Dendritic cell treated with granulocyte-macrophage colony-stimulating factor and Interleukin-4, amounts not matched to agents 40 ng/mL and 50 ng/mL, for 4 days (primary cell): Measurements from ENCODE around the gene NEDD4.

Source experiments
- H3K27ac Mint-ChIP-seq: one replicate; pipeline ENCODE4 v1.8.0; 2022; ENCODE audit warnings: mild to moderate bottlenecking, mixed read lengths
- H3K27me3 Mint-ChIP-seq: one replicate; pipeline ENCODE4 v1.8.0; 2022; ENCODE audit warnings: mild to moderate bottlenecking, mixed read lengths
- H3K36me3 Mint-ChIP-seq: one replicate; pipeline ENCODE4 v1.8.0; 2022; ENCODE audit warnings: low read depth, mixed read lengths
- H3K4me1 Mint-ChIP-seq: one replicate; pipeline ENCODE4 v1.8.0; 2022; ENCODE audit warnings: low read depth, mixed read lengths
- H3K4me3 Mint-ChIP-seq: one replicate; pipeline ENCODE4 v1.8.0; 2022; ENCODE audit warnings: mild to moderate bottlenecking, moderate library complexity, mixed read lengths
- H3K9me3 Mint-ChIP-seq: one replicate; pipeline ENCODE4 v1.8.0; 2022; ENCODE audit warnings: mixed read lengths
- intact Hi-C: fragments of 100-400 bp; cut with micrococcal nuclease; formaldehyde crosslinking; loops from one replicate; pipeline ENCODE4 v1.15.0; 2022

NEDD4 gene

GRCh38 chr15:55993804-55994560 is 570 bp upstream of the NEDD4 start:
- peak overlapping the region; percentile 97 for H3K4me3 Mint-ChIP-seq
- H3K27me3 Mint-ChIP-seq = peaks cover 30% of the 10 kb centered on the region
- peak overlapping the region; percentile 78 for H3K27ac Mint-ChIP-seq
- H3K36me3 Mint-ChIP-seq = peaks cover 10% of the 10 kb centered on the region
- H3K9me3 Mint-ChIP-seq = no peaks in the 10 kb centered on the region
- peaks cover 12% of the 10 kb centered on the region for H3K4me1 Mint-ChIP-seq
- intact Hi-C loops = no loop called here

- Mint-ChIP-seq H3K9me3 (no peaks in the 10 kb centered on the region), H3K27me3 (peaks cover 30% of the 10 kb centered on the region), H3K4me1 (peaks cover 12% of the 10 kb centered on the region), H3K4me3 (peak overlapping the region; percentile 97), H3K27ac (peak overlapping the region; percentile 78), H3K36me3 (peaks cover 10% of the 10 kb centered on the region)
- intact Hi-C loops = no loop called here
Measured at GRCh38 chr15:55992769-55993110, 672 bp downstream of the NEDD4 start.

GRCh38 chr15:55991802-55992768 is 1.3 kb downstream of the NEDD4 start:
- peaks cover 10% of the 10 kb centered on the region for H3K36me3 Mint-ChIP-seq
- intact Hi-C loops = no loop called here
- H3K9me3 Mint-ChIP-seq = no peaks in the 10 kb centered on the region
- H3K27ac Mint-ChIP-seq = no peak overlapping the region
- peaks cover 30% of the 10 kb centered on the region for H3K27me3 Mint-ChIP-seq
- peak overlapping the region; percentile 97 for H3K4me3 Mint-ChIP-seq
- H3K4me1 Mint-ChIP-seq = peaks cover 12% of the 10 kb centered on the region

- H3K27ac Mint-ChIP-seq = no peak overlapping the region
- H3K36me3 Mint-ChIP-seq = peaks cover 10% of the 10 kb centered on the region
- H3K4me3 Mint-ChIP-seq = no peak overlapping the region
Measured at GRCh38 chr15:55990998-55991397, 2.4 kb downstream of the NEDD4 start.

GRCh38 chr15:55990516-55990915 is 2.9 kb downstream of the NEDD4 start:
- Mint-ChIP-seq H3K4me1 (peaks cover 12% of the 10 kb centered on the region), H3K36me3 (peaks cover 10% of the 10 kb centered on the region), H3K4me3 (no peak overlapping the region), H3K27ac (no peak overlapping the region), H3K9me3 (no peaks in the 10 kb centered on the region), H3K27me3 (peaks cover 27% of the 10 kb centered on the region)
- intact Hi-C loops = no loop called here

More at GRCh38 chr15:55990998-55991397, 2.4 kb downstream of the NEDD4 start:
- peaks cover 12% of the 10 kb centered on the region for H3K4me1 Mint-ChIP-seq
- intact Hi-C loops = no loop called here
- H3K9me3 Mint-ChIP-seq = no peaks in the 10 kb centered on the region
- H3K27me3 Mint-ChIP-seq = peaks cover 27% of the 10 kb centered on the region

- Mint-ChIP-seq H3K27me3 (peaks cover 23% of the 10 kb centered on the region), H3K4me1 (peaks cover 12% of the 10 kb centered on the region)
- intact Hi-C loops = no loop called here
Measured at GRCh38 chr15:55989383-55989782, 4.0 kb downstream of the NEDD4 start.

GRCh38 chr15:55981582-55982249 is 11.7 kb downstream of the NEDD4 start:
- no peaks in the 10 kb centered on the region for H3K9me3 Mint-ChIP-seq
- no peak overlapping the region for H3K4me3 Mint-ChIP-seq
- H3K27me3 Mint-ChIP-seq = no peaks in the 10 kb centered on the region
- H3K27ac Mint-ChIP-seq = no peak overlapping the region
- H3K36me3 Mint-ChIP-seq = no peaks in the 10 kb centered on the region
- intact Hi-C loops = no loop called here
- H3K4me1 Mint-ChIP-seq = no peaks in the 10 kb centered on the region

More at GRCh38 chr15:55989383-55989782, 4.0 kb downstream of the NEDD4 start:
- Mint-ChIP-seq H3K4me3 (no peak overlapping the region), H3K9me3 (no peaks in the 10 kb centered on the region), H3K36me3 (peaks cover 10% of the 10 kb centered on the region), H3K27ac (no peak overlapping the region)

- no peak overlapping the region for H3K4me3 Mint-ChIP-seq
Measured at GRCh38 chr15:55980511-55980910, 12.9 kb downstream of the NEDD4 start.

GRCh38 chr15:55977231-55977630 is 16.2 kb downstream of the NEDD4 start:
- intact Hi-C loops = no loop called here
- H3K4me3 Mint-ChIP-seq = no peak overlapping the region
- no peaks in the 10 kb centered on the region for H3K36me3 Mint-ChIP-seq
- H3K4me1 Mint-ChIP-seq = no peaks in the 10 kb centered on the region
- no peak overlapping the region for H3K27ac Mint-ChIP-seq
- H3K9me3 Mint-ChIP-seq = no peaks in the 10 kb centered on the region
- no peaks in the 10 kb centered on the region for H3K27me3 Mint-ChIP-seq

More at GRCh38 chr15:55980511-55980910, 12.9 kb downstream of the NEDD4 start:
- Mint-ChIP-seq H3K9me3 (no peaks in the 10 kb centered on the region), H3K27me3 (no peaks in the 10 kb centered on the region), H3K4me1 (no peaks in the 10 kb centered on the region), H3K36me3 (no peaks in the 10 kb centered on the region), H3K27ac (no peak overlapping the region)
- intact Hi-C loops = no loop called here

- Mint-ChIP-seq H3K4me3 (no peak overlapping the region), H3K4me1 (no peaks in the 10 kb centered on the region), H3K36me3 (no peaks in the 10 kb centered on the region), H3K27me3 (no peaks in the 10 kb centered on the region), H3K27ac (no peak overlapping the region), H3K9me3 (no peaks in the 10 kb centered on the region)
- intact Hi-C loops = no loop called here
Measured at GRCh38 chr15:55970286-55970685, 23.1 kb downstream of the NEDD4 start.

- Mint-ChIP-seq H3K4me1 (no peaks in the 10 kb centered on the region), H3K9me3 (no peaks in the 10 kb centered on the region), H3K27ac (no peak overlapping the region), H3K36me3 (no peaks in the 10 kb centered on the region), H3K4me3 (no peak overlapping the region), H3K27me3 (no peaks in the 10 kb centered on the region)
- intact Hi-C loops = no loop called here
Measured at GRCh38 chr15:55969582-55969981, 23.8 kb downstream of the NEDD4 start.

GRCh38 chr15:55968923-55969322 is 24.5 kb downstream of the NEDD4 start:
- no peaks in the 10 kb centered on the region for H3K36me3 Mint-ChIP-seq

GRCh38 chr15:55965091-55965490 is 28.3 kb downstream of the NEDD4 start:
- Mint-ChIP-seq H3K9me3 (no peaks in the 10 kb centered on the region), H3K4me1 (no peaks in the 10 kb centered on the region), H3K27ac (no peak overlapping the region), H3K27me3 (no peaks in the 10 kb centered on the region), H3K4me3 (no peak overlapping the region), H3K36me3 (no peaks in the 10 kb centered on the region)
- intact Hi-C loops = no loop called here

More at GRCh38 chr15:55968923-55969322, 24.5 kb downstream of the NEDD4 start:
- no peaks in the 10 kb centered on the region for H3K4me1 Mint-ChIP-seq
- H3K9me3 Mint-ChIP-seq = no peaks in the 10 kb centered on the region
- no peak overlapping the region for H3K27ac Mint-ChIP-seq
- H3K27me3 Mint-ChIP-seq = no peaks in the 10 kb centered on the region
- H3K4me3 Mint-ChIP-seq = no peak overlapping the region
- intact Hi-C loops = no loop called here

- Mint-ChIP-seq H3K27ac (no peak overlapping the region), H3K9me3 (no peaks in the 10 kb centered on the region), H3K36me3 (no peaks in the 10 kb centered on the region), H3K4me3 (no peak overlapping the region), H3K27me3 (no peaks in the 10 kb centered on the region), H3K4me1 (no peaks in the 10 kb centered on the region)
- intact Hi-C loops = no loop called here
Measured at GRCh38 chr15:55960946-55961345, 32.5 kb downstream of the NEDD4 start.
